Stimulated activated CD4-positive, alpha-beta T cell treated with anti-CD3 and anti-CD28 coated beads, TNF-alpha, amount 100 ng/mL, for 24 hours (primary cell): ENCODE results near the gene ABL2.

ENCODE experiments used
- DNase-seq, 3 experiments: peaks; one replicate each; pipeline ENCODE4 v3.0.0-alpha.2; 2020; ENCODE audit warnings: low read depth in 3 of 3

Gene ABL2

DNA sequence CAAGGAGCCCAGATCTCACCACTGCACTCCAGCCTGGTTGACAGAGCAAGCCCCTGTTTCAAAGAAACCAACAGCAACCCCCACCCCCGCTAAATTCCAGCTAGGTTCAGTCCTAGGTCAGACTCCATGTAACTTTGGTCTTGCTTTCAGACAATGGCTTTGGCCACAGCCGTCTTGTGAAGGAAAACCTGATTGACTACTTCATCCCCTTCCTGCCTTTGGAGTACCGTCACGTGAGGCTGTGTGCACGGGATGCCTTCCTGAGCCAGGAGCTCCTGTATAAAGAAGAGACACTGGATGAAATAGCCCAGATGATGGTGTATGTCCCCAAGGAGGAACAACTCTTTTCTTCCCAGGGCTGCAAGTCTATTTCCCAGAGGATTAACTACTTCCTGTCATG, 134.7 kb downstream of the ABL2 start:
- DNase-seq: no peak

DNA sequence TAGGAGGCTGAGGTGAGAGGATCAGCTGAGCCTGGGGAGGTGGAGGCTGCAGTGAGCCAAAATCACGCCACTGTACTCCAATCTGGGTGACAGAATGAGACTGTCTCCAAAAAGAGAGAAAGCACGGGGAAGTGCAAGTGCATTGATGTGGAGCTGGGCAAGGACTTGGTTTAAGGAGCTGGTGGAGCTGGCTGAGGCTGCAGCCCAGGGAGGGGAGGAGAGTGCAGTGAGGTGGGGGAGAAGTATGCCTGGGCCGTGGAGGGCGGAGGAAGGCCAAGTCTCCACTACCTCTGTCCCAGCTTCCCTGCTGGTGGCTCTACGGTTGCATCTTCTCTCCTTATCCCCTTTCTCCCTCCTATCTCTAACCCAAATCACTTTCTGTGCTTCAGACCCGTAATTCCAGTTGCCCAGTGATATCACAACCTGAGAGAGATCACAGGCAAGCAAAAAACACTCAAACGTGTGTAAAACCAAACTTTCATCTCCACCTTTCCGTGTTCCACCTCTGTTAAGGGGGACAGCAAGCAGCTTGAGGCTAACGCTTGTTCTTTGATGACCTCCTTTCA, 136.5 kb downstream of the ABL2 start:
- DNase-seq: no peak

- DNase-seq: no peak
These were observed 137.7 kb downstream of the ABL2 start for GRCh38 chr1:179091691-179092165.

- DNase-seq: no peak
These were observed 138.6 kb downstream of the ABL2 start for GRCh38 chr1:179090923-179091322.

GRCh38 chr1:179090522-179090921, 139.0 kb downstream of the ABL2 start:
- no peak for DNase-seq

DNA sequence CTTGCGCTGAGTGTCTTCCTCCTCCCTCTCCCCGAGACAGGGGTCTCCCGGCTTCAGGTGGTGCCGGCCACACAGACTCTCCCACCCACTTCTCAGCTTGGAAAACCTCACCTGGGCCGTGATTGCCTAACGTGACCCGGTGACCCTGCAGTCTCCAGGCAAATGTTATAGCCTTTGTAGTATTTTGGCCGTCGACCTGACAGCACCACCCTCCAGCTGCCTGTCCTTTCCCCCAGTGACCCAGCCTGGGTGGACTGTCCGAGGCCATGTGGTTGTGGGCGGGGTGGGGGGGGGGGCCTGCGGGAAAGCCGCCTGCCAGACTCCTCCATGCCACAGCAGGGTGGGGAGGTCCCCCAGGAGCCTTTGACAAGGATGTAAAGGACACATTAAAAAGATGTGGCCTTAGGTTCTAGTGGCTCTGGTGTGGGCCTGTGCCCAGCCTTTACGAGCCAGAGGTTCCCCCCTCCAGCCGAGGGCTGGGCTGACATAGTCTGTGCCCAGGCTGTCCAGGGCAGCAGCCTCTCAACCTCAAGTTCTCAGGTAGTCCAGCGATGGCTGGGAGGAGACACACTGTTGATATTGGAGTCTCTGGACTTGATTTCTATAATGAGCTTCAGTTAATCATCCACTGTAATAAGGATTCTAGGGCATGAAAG, 139.5 kb downstream of the ABL2 start:
- DNase-seq: no peak

GRCh38 chr1:179087665-179088064, 141.8 kb downstream of the ABL2 start:
- no peak for DNase-seq

- DNase-seq: no peak
These were observed 145.9 kb downstream of the ABL2 start for GRCh38 chr1:179083533-179083932.

- no peak for DNase-seq
These were observed 146.5 kb downstream of the ABL2 start for GRCh38 chr1:179082999-179083335.

- DNase-seq: peak in 1 of 3 experiments; percentile 21
These were observed 147.0 kb downstream of the ABL2 start for GRCh38 chr1:179082333-179082998.

DNA sequence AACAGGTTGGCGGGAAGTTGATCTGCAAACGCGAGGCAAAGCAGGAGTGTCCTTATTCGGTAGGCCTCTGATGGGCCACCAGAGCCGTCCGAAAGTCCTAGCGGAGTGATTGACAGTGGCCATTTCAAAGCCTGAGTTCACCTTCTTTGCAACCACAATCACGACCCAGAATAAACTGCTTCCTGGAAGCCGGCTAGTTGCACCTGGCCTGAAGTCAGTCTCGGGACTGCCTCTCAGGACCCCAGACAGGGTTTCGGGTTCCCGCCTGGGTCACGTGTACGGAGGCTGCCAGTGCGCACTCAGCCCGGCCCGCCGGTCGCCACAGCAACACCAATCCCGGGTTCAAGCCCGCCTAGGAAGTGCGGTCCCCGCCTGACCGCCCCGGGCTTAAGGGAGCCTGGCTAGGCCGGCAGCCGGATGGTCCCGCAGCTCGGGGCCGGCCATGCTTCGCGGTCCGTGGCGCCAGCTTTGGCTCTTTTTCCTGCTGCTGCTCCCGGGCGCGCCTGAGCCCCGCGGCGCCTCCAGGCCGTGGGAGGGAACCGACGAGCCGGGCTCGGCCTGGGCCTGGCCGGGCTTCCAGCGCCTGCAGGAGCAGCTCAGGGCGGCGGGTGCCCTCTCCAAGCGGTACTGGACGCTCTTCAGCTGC, 147.7 kb downstream of the ABL2 start, which contains the start of gene TOR3A:
TSS of gene TOR3A (plus strand) at position 384 of the 646 bp plus-strand sequence. CDS start at position 443, 59 bp downstream.
- peak; percentile 60 to 87 (median 64) for DNase-seq

GRCh38 chr1:179080866-179081686, 148.4 kb downstream of the ABL2 start:
- DNase-seq: no peak

DNA sequence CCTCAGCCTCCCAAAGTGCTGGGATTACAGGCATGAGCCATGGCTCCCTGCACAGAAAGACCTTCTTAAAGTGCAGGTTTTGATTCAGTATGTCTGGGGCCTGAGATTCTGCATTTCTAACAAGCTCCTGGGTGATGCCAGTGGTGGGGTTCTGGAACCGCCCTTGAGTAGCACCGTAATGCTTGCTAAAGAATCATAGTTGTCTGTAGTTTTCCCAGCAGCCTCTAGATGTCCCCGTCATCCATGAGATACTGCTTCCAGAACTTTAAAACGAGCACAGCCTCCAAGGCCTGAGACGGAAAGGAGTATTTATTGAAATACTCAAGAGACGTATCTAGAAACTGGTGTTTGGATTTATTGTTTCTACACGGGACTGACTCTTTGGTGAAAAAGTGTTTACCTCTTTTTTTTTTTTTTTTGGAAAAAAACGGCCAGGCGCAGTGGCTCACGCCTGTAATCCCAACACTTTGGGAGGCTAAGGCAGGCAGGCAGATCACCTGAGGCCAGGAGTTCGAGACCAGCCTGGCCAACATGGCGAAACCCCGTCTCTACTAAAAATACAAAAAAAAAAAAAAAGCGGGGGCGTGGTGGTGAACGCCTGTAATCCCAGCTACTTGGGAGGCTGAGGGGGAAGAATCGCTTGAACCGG, 150.2 kb downstream of the ABL2 start:
- DNase-seq: peak in 2 of 3 experiments; percentile 12 to 29

DNA sequence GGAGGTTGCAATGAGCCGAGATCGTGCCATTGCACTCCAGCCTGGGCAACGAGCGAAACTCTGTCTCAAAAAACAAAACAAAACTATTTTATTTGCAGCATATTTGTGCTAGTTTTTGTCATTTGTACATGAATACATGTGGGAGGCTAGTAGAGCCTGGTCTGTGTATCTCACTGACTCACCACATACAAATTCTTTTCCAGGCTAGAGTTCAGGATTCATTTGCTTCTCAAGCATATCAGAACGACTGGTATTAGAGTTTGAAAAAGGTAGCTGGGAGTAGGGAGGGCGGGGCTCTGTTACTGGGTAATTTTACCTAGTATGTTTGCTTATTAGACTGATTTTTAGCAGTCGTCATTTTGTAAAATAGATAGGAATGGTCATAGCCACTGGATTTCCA, 152.1 kb downstream of the ABL2 start:
- no peak for DNase-seq

- no peak for DNase-seq
These were observed 163.0 kb downstream of the ABL2 start for GRCh38 chr1:179066471-179066870.

DNA sequence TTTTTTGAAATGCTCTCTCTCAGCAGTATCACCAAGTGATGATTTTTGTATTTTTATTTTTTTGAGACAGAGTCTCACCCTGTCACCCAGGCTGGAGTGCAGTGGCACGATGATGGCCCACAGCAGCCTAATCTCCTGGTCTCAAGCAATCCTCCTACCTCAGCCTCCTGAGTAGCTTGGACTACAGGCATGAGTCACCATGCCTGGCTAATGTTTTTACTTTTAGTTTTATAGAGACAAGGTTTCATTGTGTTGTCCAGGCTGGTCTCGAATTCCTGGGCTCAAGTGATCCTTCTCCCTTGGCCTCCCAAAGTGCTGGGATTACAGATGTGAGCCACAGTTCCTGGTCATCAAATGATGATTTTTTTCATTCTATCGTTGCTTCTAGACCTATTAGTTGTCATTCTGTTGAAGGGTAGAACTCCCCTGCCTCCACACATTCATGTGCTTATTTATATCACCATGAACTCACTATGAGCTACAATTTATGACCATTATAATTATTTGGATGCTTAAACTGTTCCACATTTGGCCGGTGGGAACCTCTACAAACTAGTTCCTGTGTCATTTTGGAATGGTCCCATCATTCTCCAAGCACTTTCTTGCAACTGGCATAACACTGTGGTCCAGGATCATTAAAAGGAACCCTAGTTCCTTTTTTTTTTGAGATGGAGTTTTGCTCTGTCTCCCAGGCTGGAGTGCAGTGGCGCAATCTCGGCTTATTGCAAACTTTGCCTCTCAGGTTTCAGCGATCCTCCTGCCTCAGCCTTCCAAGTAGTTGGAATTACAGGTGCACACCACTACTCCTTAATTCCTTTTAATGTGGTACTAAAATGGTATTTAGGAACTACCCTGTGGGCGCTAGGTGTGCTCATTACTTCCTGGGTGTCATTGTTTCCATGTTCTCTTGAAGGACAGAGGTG, 167.9 kb downstream of the ABL2 start:
- DNase-seq: no peak

DNA sequence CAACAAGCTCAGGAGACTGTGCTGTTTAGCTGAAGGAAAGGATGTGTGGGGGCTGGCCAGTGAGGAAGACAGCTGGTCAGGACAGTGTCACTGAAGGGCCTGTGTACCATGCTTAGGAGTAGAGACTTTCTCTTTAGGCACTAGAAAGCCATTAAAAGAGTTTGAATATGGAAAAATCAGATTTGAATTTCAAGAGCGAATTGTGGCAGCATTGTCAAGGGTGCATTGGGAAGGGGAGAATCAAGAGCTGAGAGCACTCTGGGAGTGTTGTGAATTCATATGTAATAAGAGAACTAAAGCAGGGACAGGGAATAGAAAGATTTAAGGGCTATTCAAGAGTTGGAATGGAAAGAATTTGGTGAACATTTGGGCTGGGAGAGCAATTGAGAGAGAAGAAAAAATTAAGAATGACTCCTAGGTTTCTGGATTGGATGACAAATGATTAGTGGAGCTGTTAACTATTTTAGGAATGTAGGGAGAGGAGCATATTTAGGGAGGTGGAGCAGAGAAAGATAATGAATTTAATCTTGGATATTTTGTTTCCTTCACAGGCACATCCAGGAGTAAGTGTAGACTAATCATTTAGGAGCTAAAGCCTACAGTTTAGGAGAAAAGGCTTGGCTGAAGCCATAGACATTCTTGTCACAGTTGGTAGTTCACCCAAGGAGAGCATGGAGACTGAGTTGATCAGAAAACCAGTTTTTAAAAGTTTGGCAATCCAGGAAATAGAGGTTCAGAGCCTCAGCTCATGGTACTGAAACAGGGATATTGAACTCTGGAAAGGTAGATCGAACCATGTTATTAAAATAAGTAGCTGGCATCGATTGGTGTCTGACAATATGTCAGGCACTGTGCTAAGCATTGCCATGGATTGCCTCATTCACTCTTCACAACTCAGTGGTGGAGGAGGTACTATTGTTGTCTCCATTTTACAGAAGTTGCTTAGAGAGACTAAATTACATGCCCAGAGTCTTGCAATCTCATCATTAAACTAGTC, 170.7 kb downstream of the ABL2 start:
- no peak for DNase-seq

DNA sequence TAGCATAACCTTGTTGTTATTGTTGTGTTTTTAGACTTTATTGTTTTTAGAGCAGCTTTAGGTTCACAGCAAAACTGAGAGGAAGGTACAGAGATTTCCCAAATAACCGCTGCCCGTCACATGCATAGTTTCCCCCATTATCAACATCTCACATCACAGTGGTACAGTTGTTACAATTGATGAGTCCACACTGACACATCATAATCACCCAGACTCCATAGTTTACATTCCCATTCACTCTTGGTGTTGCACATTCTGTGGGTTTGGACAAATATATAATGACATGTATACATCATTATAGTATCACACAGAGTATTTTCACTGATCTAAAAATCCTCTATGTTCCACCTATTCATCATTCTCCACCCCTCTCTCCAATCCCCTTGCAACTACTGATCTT, 173.5 kb downstream of the ABL2 start:
- no peak for DNase-seq

GRCh38 chr1:179053486-179053885, 176.0 kb downstream of the ABL2 start:
- no peak for DNase-seq
